SK-N-SH (cell line): ENCODE results near the gene CRIP1. TPM values are rescaled to one million over a fixed set of nuclear protein-coding genes. Genes with fewer than 3 reads are reported as not detected.
A peak's percentile ranks its signal among the peaks of the same experiment; 100 is the strongest.

Experiments
- CTCF ChIA-PET: fragments of 300-600, 350-600 bp; formaldehyde crosslinking; extraction: SDS; loops from one replicate; lab custom pipeline; 2021; lab: Yijun Ruan, JAX
- POLR2A ChIA-PET: fragments of 350-600 bp; sonication (Branson Sonifier 250); formaldehyde crosslinking; extraction: SDS; loops from one replicate; lab custom pipeline; 2020; ENCODE audit warnings: antibody characterized with exemption, inconsistent platforms; lab: Yijun Ruan, JAX
- DNase-seq: peaks from one replicate; pipeline ENCODE4 v3.0.0; 2012
- H2AFZ ChIP-seq: fragments of 200-600 bp; sonication (generic); 2 replicates; pipeline ENCODE4 v1.8.1; 2016; ENCODE audit warnings: antibody characterized with exemption, mild to moderate bottlenecking, low read depth
- H3F3A ChIP-seq: fragments of 200-600 bp; sonication (generic); replicated peaks from 2 replicates; pipeline ENCODE3; 2016; ENCODE audit warnings: antibody characterized with exemption, mild to moderate bottlenecking; ENCODE audit not compliant: insufficient read depth
- H3K27ac ChIP-seq, 2 experiments: fragments of 200-500 bp in 1 of 2; fragments of 200-600 bp in 1 of 2; sonication (Bioruptor generic) in 1 of 2; sonication (generic), shearing (Covaris generic) in 1 of 2; 2 replicates each; pipeline versions ENCODE4 v1.5.1 to v1.6.1; 2014 to 2016; ENCODE audit warnings: low read depth in 2 of 2, inconsistent platforms in 1 of 2, low read length in 1 of 2, mild to moderate bottlenecking in 1 of 2, mixed read lengths in 1 of 2
- H3K27me3 ChIP-seq: fragments of 200-600 bp; sonication (generic), shearing (Covaris generic); 2 replicates; pipeline ENCODE4 v1.6.1; 2016; ENCODE audit warnings: mixed run types; ENCODE audit not compliant: insufficient read depth
- H3K36me3 ChIP-seq, 2 experiments: fragments of 200-500 bp in 1 of 2; fragments of 200-600 bp in 1 of 2; sonication (Bioruptor generic) in 1 of 2; sonication (generic) in 1 of 2; replicated peaks in 1 of 2; 2 replicates each; pipeline versions ENCODE3 to v1.5.1; 2014 to 2016; ENCODE audit warnings: low read length in 1 of 2, mild to moderate bottlenecking in 1 of 2; ENCODE audit not compliant: insufficient read depth in 2 of 2, control insufficient read depth in 1 of 2
- H3K4me1 ChIP-seq, 2 experiments: fragments of 200-500 bp in 1 of 2; fragments of 200-600 bp in 1 of 2; sonication (Bioruptor generic) in 1 of 2; sonication (generic), shearing (Covaris generic) in 1 of 2; 2 replicates each; pipeline versions ENCODE4 v1.5.1 to v1.6.1; 2014 to 2016; ENCODE audit warnings: low read depth in 1 of 2, low read length in 1 of 2, mixed run types in 1 of 2; ENCODE audit not compliant: insufficient read depth in 2 of 2, control insufficient read depth in 1 of 2
- H3K4me2 ChIP-seq: fragments of 200-600 bp; sonication (generic), shearing (Covaris generic); 2 replicates; pipeline ENCODE4 v1.6.1; 2017; ENCODE audit warnings: mixed run types
- H3K4me3 ChIP-seq, 2 experiments: fragments of 200-500 bp in 1 of 2; fragments of 200-600 bp in 1 of 2; sonication (Bioruptor generic) in 1 of 2; sonication (generic), shearing (Covaris generic) in 1 of 2; 2 replicates each; pipeline versions ENCODE4 v1.5.1 to v1.8.1; 2014 to 2016; ENCODE audit warnings: low read depth in 2 of 2, inconsistent platforms in 1 of 2, low read length in 1 of 2, mild to moderate bottlenecking in 1 of 2, mixed read lengths in 1 of 2, moderate library complexity in 1 of 2
- H3K79me2 ChIP-seq: fragments of 200-600 bp; sonication (generic); 2 replicates; pipeline ENCODE4 v1.8.1; 2017; ENCODE audit warnings: mild to moderate bottlenecking; ENCODE audit not compliant: insufficient read depth
- H3K9ac ChIP-seq: fragments of 200-600 bp; sonication (generic); 2 replicates; pipeline ENCODE4 v1.6.1; 2017; ENCODE audit warnings: mixed run types
- H3K9me2 ChIP-seq: fragments of 200-600 bp; sonication (generic); 2 replicates; pipeline ENCODE4 v1.6.1; 2017; ENCODE audit warnings: mixed run types
- H3K9me3 ChIP-seq: fragments of 200-600 bp; sonication (generic); 2 replicates; pipeline ENCODE4 v1.6.1; 2017; ENCODE audit warnings: mixed run types, mild to moderate bottlenecking, moderate library complexity
- H4K20me1 ChIP-seq: fragments of 200-600 bp; sonication (generic); 2 replicates; pipeline ENCODE4 v1.6.1; 2017; ENCODE audit warnings: mild to moderate bottlenecking, mixed run types; ENCODE audit not compliant: insufficient read depth
- CHD2 ChIP-seq: fragments of 150-350 bp; IDR thresholded peaks from 2 replicates; pipeline ENCODE4 v1.6.1; 2018; ENCODE audit warnings: low read length; ENCODE audit not compliant: partially characterized antibody
- CTCF ChIP-seq: fragments of 200-600 bp; sonication (generic); IDR thresholded peaks from 2 replicates; pipeline ENCODE4 v1.6.1; 2017; ENCODE audit warnings: antibody characterized with exemption, mild to moderate bottlenecking, moderate library complexity
- JUND ChIP-seq: IDR thresholded peaks from 2 replicates; pipeline ENCODE4 v1.4.0; 2012
- MAX ChIP-seq: IDR thresholded peaks from 2 replicates; pipeline ENCODE4 v1.4.0; 2012; ENCODE audit warnings: low read depth
- MXI1 ChIP-seq: IDR thresholded peaks from 2 replicates; pipeline ENCODE4 v1.6.1; 2012; ENCODE audit warnings: mild to moderate bottlenecking, low read depth, low read length, improper control_type of control experiment
- NFIC ChIP-seq: IDR thresholded peaks from 2 replicates; pipeline ENCODE4 v1.4.0; 2012; ENCODE audit warnings: borderline replicate concordance
- NRF1 ChIP-seq: IDR thresholded peaks from 2 replicates; pipeline ENCODE4 v1.6.1; 2012; ENCODE audit warnings: low read depth, mild to moderate bottlenecking, low read length
- PBX3 ChIP-seq: IDR thresholded peaks from 2 replicates; pipeline ENCODE4; 2012
- POLR2AphosphoS5 ChIP-seq: IDR thresholded peaks from 2 replicates; pipeline ENCODE4 v1.6.1; 2012; ENCODE audit warnings: low read depth, low read length
- RAD21 ChIP-seq: IDR thresholded peaks from 2 replicates; pipeline ENCODE4 v1.6.1; 2012; ENCODE audit warnings: mild to moderate bottlenecking, low read length
- REST ChIP-seq: IDR thresholded peaks from 2 replicates; pipeline ENCODE4 v1.6.1; 2012; ENCODE audit warnings: mild to moderate bottlenecking, low read depth, low read length, moderate library complexity
- TAF1 ChIP-seq: IDR thresholded peaks from 2 replicates; pipeline ENCODE4 v1.6.1; 2012; ENCODE audit warnings: low read depth, mild to moderate bottlenecking, low read length, moderate library complexity, borderline replicate concordance
- USF2 ChIP-seq: fragments of 150-350 bp; IDR thresholded peaks from 2 replicates; pipeline ENCODE4 v1.6.1; 2017; ENCODE audit warnings: antibody characterized with exemption, low read length, low read depth, borderline replicate concordance
- YY1 ChIP-seq: IDR thresholded peaks from 2 replicates; pipeline ENCODE4 v1.4.0; 2012; ENCODE audit warnings: low read depth, mild to moderate bottlenecking
- WGBS: methylation state at CpG from one replicate; pipeline ENCODE4 v1.1.6; 2017; ENCODE audit warnings: low lambda C conversion rate; 5-methylcytosine and 5-hydroxymethylcytosine counted together
- polyA plus RNA-seq, 3 experiments: library from polyadenylated mRNA; depleted of rRNA; stranded (reverse); fragments of >200 nt; gene quantifications; 2 replicates each; pipeline ENCODE4 v1.2.3, GENCODE V29; 2012

Gene CRIP1
- polyA plus RNA-seq, 1 of the 3 experiments (the other 2 are of a cell fraction), result 0.72 TPM

DNA sequence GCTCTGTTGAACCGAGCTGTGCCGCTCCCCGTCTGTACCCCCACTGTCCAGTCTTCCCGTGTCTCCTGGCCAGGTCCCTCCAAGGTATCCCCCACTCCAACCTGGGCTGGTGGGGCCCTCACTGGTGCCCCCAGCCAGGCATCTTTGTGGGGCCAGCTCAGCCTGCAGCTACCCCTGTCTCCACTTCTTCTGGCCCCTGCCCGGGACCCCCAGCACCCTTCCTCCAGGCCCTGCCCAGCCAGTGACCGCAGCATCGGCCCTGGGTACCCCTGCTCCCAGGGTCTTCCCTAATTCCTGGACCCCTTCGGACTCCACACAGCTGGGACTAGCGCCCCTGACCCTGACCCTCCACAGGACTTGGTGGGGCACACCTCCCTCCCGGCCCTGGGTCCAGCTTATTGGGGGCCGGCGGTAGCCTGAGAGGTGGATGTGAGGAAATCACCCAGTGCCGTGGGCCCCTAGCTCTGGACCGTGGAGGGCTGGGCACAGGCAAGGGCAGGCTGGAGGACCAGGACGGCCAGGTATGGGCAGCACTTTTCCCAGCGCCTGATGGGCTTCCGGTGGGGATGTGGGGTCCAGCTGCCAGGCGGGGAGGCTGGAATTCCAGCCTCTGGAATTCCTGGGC lies 4.1 kb upstream of the CRIP1 start:
- POLR2A ChIA-PET, result interaction anchor here (1.0 to 2.3 kb wide), 2 partner anchors 7 to 13 kb away, joined by 3 to 14 read pairs; no protein-coding TSS in a partner anchor
- H3K4me2 ChIP-seq, result peak overlapping the region; percentile 82; the same call in 1 of the 2 replicates
- peaks cover 27% of the 10 kb centered on the region for H3F3A ChIP-seq
- H3K79me2 ChIP-seq, result peaks cover 5% of the 10 kb centered on the region; the same call in 1 of the 2 replicates
- H3K9ac ChIP-seq, result peak overlapping the region; percentile 92
- CTCF ChIA-PET, result interaction anchor here (0.8 to 7.2 kb wide), 12 partner anchors 8 to 166 kb away, joined by 3 to 137 read pairs (median 14); partner anchors contain the start of genes TEDC1 and TMEM121
- H3K36me3 ChIP-seq, result peaks cover 0 to 2% of the 10 kb centered on the region in 2 experiments
- TF ChIP-seq TAF1 (no peak), MAX (no peak), YY1 (no peak), CTCF (no peak), POLR2AphosphoS5 (no peak), RAD21 (no peak), PBX3 (no peak)
- no peaks in the 10 kb centered on the region for H3K9me3 ChIP-seq
- WGBS, result 84% methylated on average over 10 of the region's 18 CpGs
- peaks cover 31 to 70% of the 10 kb centered on the region in 2 experiments; a peak in 3 of 4 replicates for H3K4me1 ChIP-seq
- H3K9me2 ChIP-seq, result no peaks in the 10 kb centered on the region
- H3K27ac ChIP-seq, result peak overlapping the region; percentile 98 to 100
- H2AFZ ChIP-seq, result no peak overlapping the region
- no peak for DNase-seq
- H3K4me3 ChIP-seq, result no peak overlapping the region
- no peaks in the 10 kb centered on the region for H4K20me1 ChIP-seq
- no peaks in the 10 kb centered on the region for H3K27me3 ChIP-seq

DNA sequence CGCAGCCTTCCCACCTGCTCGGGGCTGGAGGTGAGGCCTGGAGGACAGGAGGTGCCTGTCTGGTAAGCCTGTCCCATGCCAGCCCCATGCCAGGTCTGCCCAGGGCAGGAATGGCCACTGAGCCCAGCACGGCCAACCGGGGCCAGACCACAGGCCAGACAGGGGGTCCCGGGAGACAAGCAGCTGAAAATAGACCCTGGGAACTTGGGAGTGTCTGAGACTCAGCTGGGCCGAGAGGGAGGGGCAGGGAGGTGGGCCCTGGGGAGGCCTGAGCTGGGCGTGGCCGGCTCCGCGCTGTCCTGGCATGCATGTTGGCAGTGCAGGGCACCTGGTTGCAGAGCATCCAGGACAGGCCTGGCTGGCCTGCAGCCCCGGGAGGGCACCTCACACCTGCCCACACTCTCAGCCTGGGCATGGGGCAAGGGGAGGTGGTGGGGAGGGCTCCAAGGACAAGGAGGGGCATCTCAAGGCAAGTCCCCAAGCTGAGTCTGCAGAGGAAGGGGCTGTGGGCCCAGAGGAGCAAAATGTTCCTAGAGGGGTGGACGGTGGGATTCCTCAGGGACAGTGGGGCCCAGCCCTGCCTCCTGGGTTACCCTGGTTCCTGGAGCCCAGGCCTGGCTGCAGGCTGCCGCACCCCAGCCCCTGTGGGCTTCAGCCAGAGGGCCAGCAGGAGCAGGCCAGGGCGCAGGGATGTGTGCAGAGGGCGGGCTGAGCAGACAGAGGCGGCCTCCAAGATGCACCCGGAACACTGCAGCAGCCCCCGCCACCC lies 3.2 kb upstream of the CRIP1 start:
- H3K79me2 ChIP-seq, result no peaks in the 10 kb centered on the region
- CTCF ChIA-PET, result interaction anchor here (0.6 to 7.2 kb wide), 7 partner anchors 13 to 118 kb away, joined by 3 to 137 read pairs (median 7); no protein-coding TSS in a partner anchor
- H2AFZ ChIP-seq, result no peak overlapping the region
- peak overlapping the region; percentile 98 to 100 for H3K27ac ChIP-seq
- no peak overlapping the region for H3K4me3 ChIP-seq
- POLR2A ChIA-PET, result no interaction called here
- no peaks in the 10 kb centered on the region for H3K9me2 ChIP-seq
- H3K27me3 ChIP-seq, result no peaks in the 10 kb centered on the region
- DNase-seq, result no peak
- H3K4me1 ChIP-seq, result peaks cover 31 to 70% of the 10 kb centered on the region in 2 experiments; a peak in 3 of 4 replicates
- H3F3A ChIP-seq, result peaks cover 27% of the 10 kb centered on the region
- no peaks in the 10 kb centered on the region for H3K9me3 ChIP-seq
- no peaks in the 10 kb centered on the region for H4K20me1 ChIP-seq
- peaks cover 0 to 2% of the 10 kb centered on the region in 2 experiments for H3K36me3 ChIP-seq
- peak overlapping the region; percentile 92; the same call in 1 of the 2 replicates for H3K9ac ChIP-seq
- WGBS, result 80% methylated on average over 1 of the region's 18 CpGs
- no peak overlapping the region for H3K4me2 ChIP-seq
- TF ChIP-seq JUND, result no peak
- no peak for TF ChIP-seq NRF1
- TF ChIP-seq REST, result no peak
- TF ChIP-seq PBX3, result no peak
- TF ChIP-seq CHD2, result no peak
- no peak for TF ChIP-seq POLR2AphosphoS5
- TF ChIP-seq USF2, result no peak
- TF ChIP-seq NFIC, result no peak
- TF ChIP-seq MXI1, result no peak
